T-helper 2 cell (primary cell): ENCODE results near the gene TMEM63A.

Source experiments
- DNase-seq, 5 experiments: peaks; one replicate each; pipeline versions ENCODE4 v3.0.0 to v3.0.0-alpha.2; 2012 to 2022

The TMEM63A gene

GRCh38 chr1:225883616-225884265 lies 1.6 kb upstream of the TMEM63A start:
- no peak for DNase-seq

GRCh38 chr1:225882694-225883615 lies 775 bp upstream of the TMEM63A start:
- DNase-seq, result peak in 2 of 5 experiments; percentile 19 to 47

GRCh38 chr1:225881081-225881958 lies 860 bp downstream of the TMEM63A start:
- peak in 3 of 5 experiments; percentile 27 to 78 (median 30) for DNase-seq

GRCh38 chr1:225880636-225881035 lies 1.5 kb downstream of the TMEM63A start:
- DNase-seq, result no peak

GRCh38 chr1:225880222-225880588 lies 2.0 kb downstream of the TMEM63A start:
- no peak for DNase-seq

- DNase-seq, result peak in 1 of 5 experiments; percentile 39
These were observed 2.5 kb downstream of the TMEM63A start for GRCh38 chr1:225879521-225880221.

- DNase-seq, result no peak
These were observed 3.9 kb downstream of the TMEM63A start for GRCh38 chr1:225878282-225878681.

- peak in 1 of 5 experiments; percentile 24 for DNase-seq
These were observed 4.6 kb downstream of the TMEM63A start for GRCh38 chr1:225877580-225877979.

GRCh38 chr1:225876900-225877510 lies 5.2 kb downstream of the TMEM63A start:
- no peak for DNase-seq

- DNase-seq, result no peak
These were observed 7.0 kb downstream of the TMEM63A start for GRCh38 chr1:225875044-225875815.

- DNase-seq, result no peak
These were observed 7.7 kb downstream of the TMEM63A start for GRCh38 chr1:225874431-225874830.

GRCh38 chr1:225873281-225873850 lies 8.8 kb downstream of the TMEM63A start:
- no peak for DNase-seq

GRCh38 chr1:225872075-225872430 lies 10.1 kb downstream of the TMEM63A start:
- no peak for DNase-seq

GRCh38 chr1:225871359-225872074 lies 10.7 kb downstream of the TMEM63A start:
- DNase-seq, result peak in 1 of 5 experiments; percentile 54

- DNase-seq, result no peak
These were observed 11.3 kb downstream of the TMEM63A start for GRCh38 chr1:225870911-225871310.

- no peak for DNase-seq
These were observed 13.4 kb downstream of the TMEM63A start for GRCh38 chr1:225868631-225869330.

- DNase-seq, result no peak
These were observed 15.2 kb downstream of the TMEM63A start for GRCh38 chr1:225866981-225867380.

- peak in 4 of 5 experiments; percentile 55 to 76 (median 66) for DNase-seq
These were observed 15.9 kb downstream of the TMEM63A start for GRCh38 chr1:225866061-225866837.
